SU-DHL-6 (cell line): ENCODE data around the gene CYP39A1.

ENCODE experiments used
- CTCF ChIP-seq: fragments of 200-600 bp; sonication (generic); IDR thresholded peaks from one replicate; pipeline ENCODE4 v1.5.1; 2017; ENCODE audit warnings: antibody characterized with exemption, mild to moderate bottlenecking, low read length, moderate library complexity; ENCODE audit not compliant: insufficient read depth, poor library complexity, severe bottlenecking
- EZH2phosphoT487 ChIP-seq: fragments of 200-600 bp; sonication (generic), shearing (Covaris generic); conservative IDR thresholded peaks from 2 replicates; pipeline ENCODE4 v1.6.1; 2018; ENCODE audit warnings: mild to moderate bottlenecking, antibody characterized with exemption, low read length, moderate library complexity, mixed read lengths

- TF ChIP-seq CTCF (no peak), EZH2phosphoT487 (no peak)
These were observed 142.0 kb downstream of the CYP39A1 start for GRCh38 chr6:46510651-46511050.
